GM12878 (cell line): ENCODE results near the gene TRIM17. TPM values are rescaled to one million over a fixed set of nuclear protein-coding genes. Genes with fewer than 3 reads are reported as not detected.

ENCODE experiments used
- ATAC-seq: fragments of 200-7000 bp; cut with Tn5 transposase; 3 replicates; pipeline ENCODE4 v1.9.1; 2020; ENCODE audit warnings: mild to moderate bottlenecking, moderate library complexity
- BruUV-seq: library from RNA; stranded (reverse); fragments of 400-500 nt; replicated peaks from 2 replicates; lab custom pipeline; 2021; lab: Mats Ljungman, UMichigan
- CTCF ChIA-PET: fragments of 300-600 bp; sonication (Branson Sonifier 250); formaldehyde crosslinking; extraction: SDS; loops from one replicate; lab custom pipeline; 2021; ENCODE audit warnings: inconsistent platforms; lab: Yijun Ruan, JAX
- POLR2A ChIA-PET: fragments of 350-600 bp; formaldehyde crosslinking; extraction: SDS; loops from one replicate; lab custom pipeline; 2021; ENCODE audit warnings: inconsistent platforms; lab: Charles Lee
- RAD21 ChIA-PET: fragments of 300-600 bp; sonication (Branson Sonifier 250); formaldehyde crosslinking; loops from one replicate; lab custom pipeline; 2023; ENCODE audit warnings: antibody characterized with exemption; ENCODE audit not compliant: unreplicated experiment; lab: Charles Lee
- SMC1A ChIA-PET: fragments of 300-600 bp; sonication (Branson Sonifier 250); formaldehyde crosslinking; loops from one replicate; lab custom pipeline; 2023; ENCODE audit not compliant: unreplicated experiment, uncharacterized antibody; lab: Charles Lee
- DNase-seq: peaks from one replicate; pipeline ENCODE4 v3.0.0-alpha.2; 2011; ENCODE audit warnings: low read depth, low spot score
- FAIRE-seq: peaks from 3 replicates; lab custom pipeline; 2011; peaks lifted over from hg19 to GRCh38; lab: Jason Lieb, UNC
- H2AFZ ChIP-seq: 2 replicates; pipeline ENCODE4 v1.6.0; 2011; ENCODE audit warnings: low read depth, low read length, control low read depth; ENCODE audit not compliant: control insufficient read depth
- H3K27ac ChIP-seq: 2 replicates; pipeline ENCODE4 v1.5.1; 2011; ENCODE audit warnings: control low read depth; ENCODE audit not compliant: control insufficient read depth, insufficient read depth
- H3K27me3 ChIP-seq, 2 experiments: replicated peaks in 1 of 2; 2 replicates each; pipeline versions ENCODE4 v1.6.0 to v1.6.1; 2011; ENCODE audit warnings: low read length in 1 of 2; ENCODE audit not compliant: control insufficient read depth in 2 of 2, insufficient read depth in 2 of 2
- H3K36me3 ChIP-seq, 2 experiments: 2 replicates each; pipeline ENCODE4 v1.5.1; 2011; ENCODE audit warnings: low read length in 1 of 2; ENCODE audit not compliant: control insufficient read depth in 2 of 2, insufficient read depth in 2 of 2
- H3K4me1 ChIP-seq: 2 replicates; pipeline ENCODE4 v1.6.1; 2011; ENCODE audit warnings: mild to moderate bottlenecking, low read length, moderate library complexity, mixed read lengths; ENCODE audit not compliant: control insufficient read depth, insufficient read depth
- H3K4me2 ChIP-seq: 2 replicates; pipeline ENCODE4 v1.6.0; 2011; ENCODE audit warnings: control low read depth; ENCODE audit not compliant: control insufficient read depth, insufficient read depth
- H3K4me3 ChIP-seq: fragments of 200-600 bp; sonication (generic); 2 replicates; pipeline ENCODE4 v1.5.1; 2016
- H3K79me2 ChIP-seq: 2 replicates; pipeline ENCODE4 v1.6.0; 2011; ENCODE audit warnings: low read length; ENCODE audit not compliant: control insufficient read depth, insufficient read depth
- H3K9ac ChIP-seq: 2 replicates; pipeline ENCODE4 v1.8.0; 2011; ENCODE audit warnings: low read length, control low read depth, mixed read lengths; ENCODE audit not compliant: control insufficient read depth, insufficient read depth
- H3K9me3 ChIP-seq: replicated peaks from 3 replicates; pipeline ENCODE4 v1.5.1; 2011; ENCODE audit warnings: mild to moderate bottlenecking, low read length; ENCODE audit not compliant: control insufficient read depth, insufficient read depth
- H4K20me1 ChIP-seq: 2 replicates; pipeline ENCODE4 v1.6.0; 2011; ENCODE audit not compliant: control insufficient read depth, insufficient read depth
- ATF2 ChIP-seq: IDR thresholded peaks from 2 replicates; pipeline ENCODE4 v1.6.1; 2012; ENCODE audit warnings: low read length, inconsistent platforms
- HDGF ChIP-seq: fragments of 450-650 bp; IDR thresholded peaks from 2 replicates; pipeline ENCODE4 v1.6.1; 2016; ENCODE audit warnings: antibody characterized with exemption
- HSF1 ChIP-seq: fragments of 150-350 bp; IDR thresholded peaks from 2 replicates; pipeline ENCODE4 v1.6.1; 2014; ENCODE audit warnings: mild to moderate bottlenecking, low read depth, low read length
- KAT2A ChIP-seq: conservative IDR thresholded peaks from 2 replicates; pipeline ENCODE4 v1.6.1; 2011; ENCODE audit warnings: low read depth, low read length; ENCODE audit not compliant: control insufficient read depth
- NFYB ChIP-seq: IDR thresholded peaks from 2 replicates; pipeline ENCODE4 v1.6.1; 2011; ENCODE audit warnings: low read depth, mild to moderate bottlenecking, low read length, improper control_type of control experiment, moderate library complexity; ENCODE audit not compliant: insufficient read depth
- REST ChIP-seq: IDR thresholded peaks from 2 replicates; pipeline ENCODE4 v1.6.1; 2012; ENCODE audit warnings: mild to moderate bottlenecking, low read depth, low read length
- SMAD5 ChIP-seq: IDR thresholded peaks from 2 replicates; pipeline ENCODE4 v1.6.1; 2016; ENCODE audit warnings: antibody characterized with exemption, low read depth
- SPI1 ChIP-seq: IDR thresholded peaks from 2 replicates; pipeline ENCODE4 v1.6.1; 2011; ENCODE audit warnings: low read depth, mild to moderate bottlenecking, low read length, moderate library complexity, borderline replicate concordance; ENCODE audit not compliant: insufficient read depth
- SRF ChIP-seq, 2 experiments: IDR thresholded peaks; 2 replicates each; pipeline ENCODE4 v1.6.1; 2011; ENCODE audit warnings: low read depth in 2 of 2, low read length in 2 of 2, mild to moderate bottlenecking in 1 of 2, moderate library complexity in 1 of 2
- WGBS: methylation state at CpG from one replicate; pipeline ENCODE4 v1.1.6; 2016; ENCODE audit warnings: low lambda C conversion rate; ENCODE audit not compliant: insufficient replicate concordance, insufficient coverage; ENCODE audit errors: missing lambda C conversion rate; 5-methylcytosine and 5-hydroxymethylcytosine counted together
- in situ Hi-C: fragments of 300-500 bp; cut with MboI; formaldehyde crosslinking; loops from 9 replicates; pipeline ENCODE4 v1.14.3; 2018; ENCODE audit warnings: mixed read lengths
- intact Hi-C: fragments of 100-400 bp; cut with micrococcal nuclease; formaldehyde crosslinking; loops from one replicate; pipeline ENCODE4 v1.14.2; 2022; ENCODE audit not compliant: unreplicated experiment
- polyA plus RNA-seq, 11 experiments: library from polyadenylated mRNA; depleted of rRNA in 4 of 11; unstranded in 6 of 11; stranded (reverse) in 5 of 11; fragments of >200 nt; fragmentation: Nextera tagmentation in 4 of 11; fragmentation: Illumina TruSeq in 1 of 11; extraction: Ambion mirVana in 4 of 11; extraction: Trizol in 1 of 11; gene quantifications; 1 replicate in 1 of 11; 2 replicates in 10 of 11; pipeline versions ENCODE4 v1.2.1 to v1.2.3, GENCODE V29; 2011 to 2016; ENCODE audit warnings: inconsistent platforms in 2 of 11, missing spikeins in 2 of 11, low read depth in 1 of 11
- total RNA-seq, 4 experiments: library from RNA; depleted of rRNA in 3 of 4; stranded (reverse); fragments of >200 nt in 3 of 4; fragmentation: Illumina TruSeq in 1 of 4; extraction: Trizol in 1 of 4; gene quantifications; 2 replicates each; pipeline versions ENCODE4 v1.2.1 to v1.2.3, GENCODE V29; 2013 to 2021

TRIM17 gene
- total and polyA plus RNA-seq, 10 of the 15 experiments (the other 5 are each of a cell fraction or from before 2014, with no cell fraction given) = 0.16 to 0.32 TPM; not detected in 8

GRCh38 chr1:228443395-228443794, 26.7 kb upstream of the TRIM17 start:
- DNase-seq (no peak), ATAC-seq (no peak), FAIRE-seq (no peak)
- intact Hi-C loops (no loop called here), in situ Hi-C loops (no loop called here)
- TF ChIP-seq SRF (IDR thresholded peaks at IDR 0.05; ENCODE audit: low read depth in 2 of 2, low read length in 2 of 2) = no peak
- no peak for TF ChIP-seq HSF1
- no peak for TF ChIP-seq NFYB
- TF ChIP-seq KAT2A = no peak
- H3K36me3 ChIP-seq = no peaks in the 10 kb centered on the region
- no peaks in the 10 kb centered on the region for H3K9me3 ChIP-seq
- H2AFZ ChIP-seq = no peak overlapping the region
- no peak overlapping the region for H3K4me2 ChIP-seq
- no peak overlapping the region for H3K4me3 ChIP-seq
- H3K27me3 ChIP-seq = peaks cover 2 to 8% of the 10 kb centered on the region in 2 experiments
- CTCF ChIA-PET = no interaction called here
- no TSS peak for BruUV-seq
- H3K9ac ChIP-seq = no peak overlapping the region
- H3K27ac ChIP-seq = no peak overlapping the region
- POLR2A ChIA-PET = no interaction called here
- SMC1A ChIA-PET = no interaction called here
- RAD21 ChIA-PET = no interaction called here
- H3K79me2 ChIP-seq = no peaks in the 10 kb centered on the region
- no peaks in the 10 kb centered on the region for H4K20me1 ChIP-seq
- H3K4me1 ChIP-seq = no peaks in the 10 kb centered on the region; the same call in 1 of the 2 replicates

GRCh38 chr1:228440761-228441500, 24.3 kb upstream of the TRIM17 start:
- ATAC-seq = no peak
- Histone ChIP-seq H3K9ac (no peak overlapping the region), H3K9me3 (no peaks in the 10 kb centered on the region), H3K36me3 (no peaks in the 10 kb centered on the region), H3K4me3 (no peak overlapping the region), H3K79me2 (no peaks in the 10 kb centered on the region), H2AFZ (no peak overlapping the region), H3K27me3 (peaks cover 0 to 8% of the 10 kb centered on the region in 2 experiments), H3K4me1 (no peaks in the 10 kb centered on the region; the same call in 1 of the 2 replicates), H3K4me2 (no peak overlapping the region), H3K27ac (no peak overlapping the region), H4K20me1 (no peaks in the 10 kb centered on the region)
- in situ Hi-C loops = no loop called here
- WGBS = 45% methylated on average over 9 of the region's 9 CpGs
- CTCF ChIA-PET = interaction anchor here (1.7 kb wide), 1 partner anchor 60 kb away, joined by 4 read pairs; no protein-coding TSS in a partner anchor
- intact Hi-C loops = no loop called here
- FAIRE-seq = no peak
- RAD21 ChIA-PET = no interaction called here
- SMC1A ChIA-PET = no interaction called here
- DNase-seq = no peak
- POLR2A ChIA-PET = interaction anchor here (0.7 kb wide), 1 partner anchor 186 kb away, joined by 3 read pairs; no protein-coding TSS in a partner anchor
- no TSS peak for BruUV-seq
- TF ChIP-seq SMAD5 (no peak), ATF2 (no peak), REST (no peak), HDGF (no peak), SPI1 (no peak)
